Neural progenitor cell (in vitro differentiated cells): ENCODE measurements around the gene PRKCA.

ENCODE experiments used
- EZH2 ChIP-seq: fragments of 200-600 bp; sonication (generic); IDR thresholded peaks from 2 replicates; pipeline ENCODE4 v1.6.1; 2017; ENCODE audit warnings: antibody characterized with exemption, mild to moderate bottlenecking, moderate library complexity
- TF ChIP-seq, protein P1 (sequence below): fragments of 200-600 bp; sonication (generic); IDR thresholded peaks from 2 replicates; pipeline ENCODE4 v1.5.1; 2017; ENCODE audit warnings: antibody characterized with exemption, mild to moderate bottlenecking

- TF ChIP-seq EZH2, result no peak
- TF ChIP-seq, protein P1, sequence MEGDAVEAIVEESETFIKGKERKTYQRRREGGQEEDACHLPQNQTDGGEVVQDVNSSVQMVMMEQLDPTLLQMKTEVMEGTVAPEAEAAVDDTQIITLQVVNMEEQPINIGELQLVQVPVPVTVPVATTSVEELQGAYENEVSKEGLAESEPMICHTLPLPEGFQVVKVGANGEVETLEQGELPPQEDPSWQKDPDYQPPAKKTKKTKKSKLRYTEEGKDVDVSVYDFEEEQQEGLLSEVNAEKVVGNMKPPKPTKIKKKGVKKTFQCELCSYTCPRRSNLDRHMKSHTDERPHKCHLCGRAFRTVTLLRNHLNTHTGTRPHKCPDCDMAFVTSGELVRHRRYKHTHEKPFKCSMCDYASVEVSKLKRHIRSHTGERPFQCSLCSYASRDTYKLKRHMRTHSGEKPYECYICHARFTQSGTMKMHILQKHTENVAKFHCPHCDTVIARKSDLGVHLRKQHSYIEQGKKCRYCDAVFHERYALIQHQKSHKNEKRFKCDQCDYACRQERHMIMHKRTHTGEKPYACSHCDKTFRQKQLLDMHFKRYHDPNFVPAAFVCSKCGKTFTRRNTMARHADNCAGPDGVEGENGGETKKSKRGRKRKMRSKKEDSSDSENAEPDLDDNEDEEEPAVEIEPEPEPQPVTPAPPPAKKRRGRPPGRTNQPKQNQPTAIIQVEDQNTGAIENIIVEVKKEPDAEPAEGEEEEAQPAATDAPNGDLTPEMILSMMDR, result no peak
Observed at GRCh38 chr17:66814026-66814425, 511.6 kb downstream of the PRKCA start.
